ENCODE results near the gene CORO2B.
"Not testable (repeated sequence)": the region's sequence is repeated elsewhere in the genome, so short reads cannot be mapped to it uniquely, and the experiment has no call there.

CORO2B gene

GRCh38 chr15:68637767-68638404 is 59.1 kb downstream of the CORO2B start:
- no peaks in the 10 kb centered on the region for H3K36me3 Mint-ChIP-seq (ENCODE audit: insufficient read depth)
- no peaks in the 10 kb centered on the region for H3K9me3 Mint-ChIP-seq
- ATAC-seq (replicated peaks; ENCODE audit: extremely low read depth, poor library complexity, severe bottlenecking): no peak
- H3K4me1 Mint-ChIP-seq: no peaks in the 10 kb centered on the region
- DNase-seq (ENCODE audit: low spot score in 2 of 2): no peak
- no peak overlapping the region for H3K4me3 Mint-ChIP-seq
- no peaks in the 10 kb centered on the region for H3K27me3 Mint-ChIP-seq
- no peak overlapping the region for H3K27ac Mint-ChIP-seq (ENCODE audit: low read depth)

- no peak for DNase-seq (ENCODE audit: low spot score in 2 of 2)
- Mint-ChIP-seq H3K27me3 (no peaks in the 10 kb centered on the region), H3K36me3 (ENCODE audit: insufficient read depth) (no peaks in the 10 kb centered on the region), H3K4me1 (no peaks in the 10 kb centered on the region), H3K9me3 (no peaks in the 10 kb centered on the region), H3K4me3 (no peak overlapping the region), H3K27ac (ENCODE audit: low read depth) (no peak overlapping the region)
- ATAC-seq (replicated peaks; ENCODE audit: extremely low read depth, poor library complexity, severe bottlenecking): no peak
These were observed 60.2 kb downstream of the CORO2B start for GRCh38 chr15:68638953-68639515.

- H3K9me3 Mint-ChIP-seq: no peaks in the 10 kb centered on the region
- peaks cover 2% of the 10 kb centered on the region for H3K27me3 Mint-ChIP-seq
- H3K27ac Mint-ChIP-seq (ENCODE audit: low read depth): no peak overlapping the region
- no peak for DNase-seq (ENCODE audit: low spot score in 2 of 2)
- H3K4me1 Mint-ChIP-seq: no peaks in the 10 kb centered on the region
- no peak for ATAC-seq (replicated peaks; ENCODE audit: extremely low read depth, poor library complexity, severe bottlenecking)
- peaks cover 1% of the 10 kb centered on the region for H3K36me3 Mint-ChIP-seq (ENCODE audit: insufficient read depth)
- no peak overlapping the region for H3K4me3 Mint-ChIP-seq
These were observed 61.3 kb downstream of the CORO2B start for GRCh38 chr15:68639926-68640600.

GRCh38 chr15:68640791-68641331 is 62.1 kb downstream of the CORO2B start:
- no peak for ATAC-seq (replicated peaks; ENCODE audit: extremely low read depth, poor library complexity, severe bottlenecking)
- Mint-ChIP-seq H3K4me3 (no peak overlapping the region), H3K4me1 (no peaks in the 10 kb centered on the region), H3K9me3 (no peaks in the 10 kb centered on the region), H3K27me3 (peaks cover 10% of the 10 kb centered on the region), H3K36me3 (ENCODE audit: insufficient read depth) (peaks cover 2% of the 10 kb centered on the region), H3K27ac (ENCODE audit: low read depth) (no peak overlapping the region)
- DNase-seq (ENCODE audit: low spot score in 2 of 2): no peak

GRCh38 chr15:68641376-68641775 is 62.6 kb downstream of the CORO2B start:
- H3K9me3 Mint-ChIP-seq: no peaks in the 10 kb centered on the region
- no peak overlapping the region for H3K27ac Mint-ChIP-seq (ENCODE audit: low read depth)
- H3K36me3 Mint-ChIP-seq (ENCODE audit: insufficient read depth): peaks cover 2% of the 10 kb centered on the region
- H3K4me3 Mint-ChIP-seq: no peak overlapping the region
- H3K4me1 Mint-ChIP-seq: no peaks in the 10 kb centered on the region
- DNase-seq (ENCODE audit: low spot score in 2 of 2) (no peak), ATAC-seq (replicated peaks; ENCODE audit: extremely low read depth, poor library complexity, severe bottlenecking) (no peak)
- peaks cover 14% of the 10 kb centered on the region for H3K27me3 Mint-ChIP-seq

- Mint-ChIP-seq H3K27me3 (peaks cover 14% of the 10 kb centered on the region), H3K4me3 (no peak overlapping the region), H3K9me3 (no peaks in the 10 kb centered on the region), H3K27ac (ENCODE audit: low read depth) (no peak overlapping the region), H3K4me1 (no peaks in the 10 kb centered on the region), H3K36me3 (ENCODE audit: insufficient read depth) (peaks cover 2% of the 10 kb centered on the region)
- DNase-seq (ENCODE audit: low spot score in 2 of 2) (no peak), ATAC-seq (replicated peaks; ENCODE audit: extremely low read depth, poor library complexity, severe bottlenecking) (no peak)
These were observed 63.7 kb downstream of the CORO2B start for GRCh38 chr15:68642491-68642845.

GRCh38 chr15:68643216-68643830 is 64.5 kb downstream of the CORO2B start:
- H3K27me3 Mint-ChIP-seq: peaks cover 14% of the 10 kb centered on the region
- H3K27ac Mint-ChIP-seq (ENCODE audit: low read depth): no peak overlapping the region
- H3K36me3 Mint-ChIP-seq (ENCODE audit: insufficient read depth): peaks cover 2% of the 10 kb centered on the region
- DNase-seq (ENCODE audit: low spot score in 2 of 2) (no peak), ATAC-seq (replicated peaks; ENCODE audit: extremely low read depth, poor library complexity, severe bottlenecking) (no peak)
- H3K9me3 Mint-ChIP-seq: no peaks in the 10 kb centered on the region
- no peaks in the 10 kb centered on the region for H3K4me1 Mint-ChIP-seq
- H3K4me3 Mint-ChIP-seq: no peak overlapping the region

- Mint-ChIP-seq H3K9me3 (no peaks in the 10 kb centered on the region), H3K4me3 (no peak overlapping the region), H3K27me3 (peaks cover 14% of the 10 kb centered on the region), H3K36me3 (ENCODE audit: insufficient read depth) (peaks cover 2% of the 10 kb centered on the region), H3K4me1 (no peaks in the 10 kb centered on the region), H3K27ac (ENCODE audit: low read depth) (no peak overlapping the region)
- no peak for ATAC-seq (replicated peaks; ENCODE audit: extremely low read depth, poor library complexity, severe bottlenecking)
- no peak for DNase-seq (ENCODE audit: low spot score in 2 of 2)
These were observed 65.5 kb downstream of the CORO2B start for GRCh38 chr15:68644083-68644904.

GRCh38 chr15:68644996-68645395 is 66.2 kb downstream of the CORO2B start:
- Mint-ChIP-seq H3K27ac (ENCODE audit: low read depth) (no peak overlapping the region), H3K4me1 (no peaks in the 10 kb centered on the region), H3K27me3 (peaks cover 14% of the 10 kb centered on the region), H3K4me3 (no peak overlapping the region), H3K36me3 (ENCODE audit: insufficient read depth) (peaks cover 2% of the 10 kb centered on the region), H3K9me3 (no peaks in the 10 kb centered on the region)
- ATAC-seq (replicated peaks; ENCODE audit: extremely low read depth, poor library complexity, severe bottlenecking): no peak
- DNase-seq (ENCODE audit: low spot score in 2 of 2): no peak

- Mint-ChIP-seq H3K36me3 (ENCODE audit: insufficient read depth) (peaks cover 2% of the 10 kb centered on the region), H3K27ac (ENCODE audit: low read depth) (no peak overlapping the region), H3K27me3 (peaks cover 14% of the 10 kb centered on the region), H3K4me1 (no peaks in the 10 kb centered on the region), H3K9me3 (no peaks in the 10 kb centered on the region), H3K4me3 (no peak overlapping the region)
- no peak for DNase-seq (ENCODE audit: low spot score in 2 of 2)
- no peak for ATAC-seq (replicated peaks; ENCODE audit: extremely low read depth, poor library complexity, severe bottlenecking)
These were observed 67.4 kb downstream of the CORO2B start for GRCh38 chr15:68646156-68646555.

GRCh38 chr15:68646696-68647095 is 67.9 kb downstream of the CORO2B start:
- peaks cover 2% of the 10 kb centered on the region for H3K36me3 Mint-ChIP-seq (ENCODE audit: insufficient read depth)
- H3K4me1 Mint-ChIP-seq: no peaks in the 10 kb centered on the region
- no peak overlapping the region for H3K27ac Mint-ChIP-seq (ENCODE audit: low read depth)
- H3K4me3 Mint-ChIP-seq: no peak overlapping the region
- DNase-seq (ENCODE audit: low spot score in 2 of 2): no peak
- peaks cover 14% of the 10 kb centered on the region for H3K27me3 Mint-ChIP-seq
- no peak for ATAC-seq (replicated peaks; ENCODE audit: extremely low read depth, poor library complexity, severe bottlenecking)
- H3K9me3 Mint-ChIP-seq: no peaks in the 10 kb centered on the region

GRCh38 chr15:68647361-68647760 is 68.6 kb downstream of the CORO2B start:
- not testable (repeated sequence) for H3K9me3 Mint-ChIP-seq; H3K36me3 Mint-ChIP-seq (ENCODE audit: insufficient read depth); DNase-seq (ENCODE audit: low spot score in 2 of 2)

More at GRCh38 chr15:68647361-68647760, 68.6 kb downstream of the CORO2B start:
- ATAC-seq (replicated peaks; ENCODE audit: extremely low read depth, poor library complexity, severe bottlenecking); H3K27ac Mint-ChIP-seq (ENCODE audit: low read depth); H3K4me3 Mint-ChIP-seq; H3K4me1 Mint-ChIP-seq: not testable (repeated sequence)
- H3K27me3 Mint-ChIP-seq: peaks cover 14% of the 10 kb centered on the region
